Keratinocyte (primary cell): ENCODE measurements around the gene LRRC7. TPM values are rescaled to one million over a fixed set of nuclear protein-coding genes. Genes with fewer than 3 reads are reported as not detected.

ENCODE experiments used
- DNase-seq: peaks from one replicate; pipeline ENCODE4 v3.0.0-alpha.2; 2011; ENCODE audit warnings: low read depth, missing footprints, low spot score
- FAIRE-seq: peaks from 2 replicates; lab custom pipeline; 2011; peaks lifted over from hg19 to GRCh38; lab: Jason Lieb, UNC
- H2AFZ ChIP-seq: 2 replicates; pipeline ENCODE4 v1.6.0; 2012; ENCODE audit warnings: low read length, control low read depth, inconsistent platforms; ENCODE audit not compliant: control insufficient read depth
- H3K27ac ChIP-seq: 2 replicates; pipeline ENCODE4 v1.5.1; 2011; ENCODE audit warnings: low read length; ENCODE audit not compliant: control insufficient read depth, insufficient read depth
- H3K27me3 ChIP-seq: 3 replicates; pipeline ENCODE4 v1.6.0; 2011; ENCODE audit warnings: low read length; ENCODE audit not compliant: control insufficient read depth, insufficient read depth; ENCODE audit errors: extremely low read depth
- H3K36me3 ChIP-seq, 2 experiments: 2 replicates in 1 of 2; 3 replicates in 1 of 2; pipeline ENCODE4 v1.5.1; 2011; ENCODE audit warnings: low read length in 2 of 2, mild to moderate bottlenecking in 1 of 2; ENCODE audit not compliant: control insufficient read depth in 2 of 2, insufficient read depth in 2 of 2; ENCODE audit errors: extremely low read depth in 1 of 2
- H3K4me1 ChIP-seq: 3 replicates; pipeline ENCODE4 v1.5.1; 2011; ENCODE audit warnings: low read length; ENCODE audit not compliant: control insufficient read depth, insufficient read depth; ENCODE audit errors: extremely low read depth
- H3K4me2 ChIP-seq: 3 replicates; pipeline ENCODE4 v1.6.0; 2011; ENCODE audit warnings: low read depth, low read length; ENCODE audit not compliant: control insufficient read depth, insufficient read depth; ENCODE audit errors: extremely low read depth
- H3K4me3 ChIP-seq, 3 experiments: fragments of 200-600 bp in 1 of 3; sonication (generic) in 1 of 3; 2 replicates in 2 of 3; 3 replicates in 1 of 3; pipeline ENCODE4 v1.5.1; 2011 to 2016; ENCODE audit warnings: low read length in 3 of 3, mild to moderate bottlenecking in 3 of 3, control low read depth in 2 of 3, inconsistent platforms in 1 of 3, low read depth in 1 of 3, mixed read lengths in 1 of 3, mixed run types in 1 of 3, moderate library complexity in 1 of 3; ENCODE audit not compliant: control insufficient read depth in 2 of 3, insufficient read depth in 2 of 3; ENCODE audit errors: extremely low read depth in 1 of 3
- H3K79me2 ChIP-seq: 2 replicates; pipeline ENCODE4 v1.6.0; 2012; ENCODE audit warnings: low read length; ENCODE audit not compliant: control insufficient read depth, insufficient read depth
- H3K9ac ChIP-seq: 3 replicates; pipeline ENCODE4 v1.6.0; 2011; ENCODE audit warnings: low read length; ENCODE audit not compliant: control insufficient read depth, insufficient read depth; ENCODE audit errors: extremely low read depth
- H3K9me1 ChIP-seq: 3 replicates; pipeline ENCODE4 v1.6.0; 2011; ENCODE audit warnings: low read length; ENCODE audit not compliant: control insufficient read depth, insufficient read depth; ENCODE audit errors: extremely low read depth
- H3K9me3 ChIP-seq: 2 replicates; pipeline ENCODE4 v1.5.1; 2012; ENCODE audit warnings: low read depth, low read length; ENCODE audit not compliant: control insufficient read depth
- H4K20me1 ChIP-seq: 3 replicates; pipeline ENCODE4 v1.6.0; 2011; ENCODE audit warnings: low read length; ENCODE audit not compliant: control insufficient read depth, insufficient read depth; ENCODE audit errors: extremely low read depth
- CTCF ChIP-seq, 3 experiments: IDR thresholded peaks in 1 of 3; conservative IDR thresholded peaks in 1 of 3; optimal IDR thresholded peaks in 1 of 3; 2 replicates in 2 of 3; 3 replicates in 1 of 3; pipeline versions ENCODE3 to v1.5.1; 2011; ENCODE audit warnings: low read length in 3 of 3, mild to moderate bottlenecking in 3 of 3, moderate library complexity in 2 of 3, control low read depth in 1 of 3, inconsistent platforms in 1 of 3; ENCODE audit not compliant: insufficient read depth in 2 of 3; ENCODE audit errors: extremely low read depth in 1 of 3
- EZH2 ChIP-seq: IDR thresholded peaks from one replicate; pipeline ENCODE4 v1.6.1; 2012; ENCODE audit warnings: inconsistent platforms, mild to moderate bottlenecking, low read length, moderate library complexity
- dilution Hi-C: fragments of 300-500 bp; cut with MboI; formaldehyde crosslinking; loops from one replicate; pipeline ENCODE4 v1.7.0; 2020; ENCODE audit warnings: low sequenced_read_pairs; ENCODE audit not compliant: extremely low pct_ligation_motif_present
- polyA plus RNA-seq, 5 experiments: library from polyadenylated mRNA; depleted of rRNA in 3 of 5; stranded (reverse) in 3 of 5; stranded (forward) in 1 of 5; unstranded in 1 of 5; fragments of >200 nt; gene quantifications; 1 replicate in 1 of 5; 2 replicates in 3 of 5; 3 replicates in 1 of 5; pipeline versions ENCODE4 v1.2.1 to v1.2.3, GENCODE V29; 2011 to 2012; ENCODE audit warnings: missing spikeins in 2 of 5, low read depth in 1 of 5, low replicate concordance in 1 of 5

The LRRC7 gene
- polyA plus RNA-seq, 1 donor (not counting 4 experiments of a cell fraction or from before 2014, with no cell fraction given) = 0.28 TPM

DNA sequence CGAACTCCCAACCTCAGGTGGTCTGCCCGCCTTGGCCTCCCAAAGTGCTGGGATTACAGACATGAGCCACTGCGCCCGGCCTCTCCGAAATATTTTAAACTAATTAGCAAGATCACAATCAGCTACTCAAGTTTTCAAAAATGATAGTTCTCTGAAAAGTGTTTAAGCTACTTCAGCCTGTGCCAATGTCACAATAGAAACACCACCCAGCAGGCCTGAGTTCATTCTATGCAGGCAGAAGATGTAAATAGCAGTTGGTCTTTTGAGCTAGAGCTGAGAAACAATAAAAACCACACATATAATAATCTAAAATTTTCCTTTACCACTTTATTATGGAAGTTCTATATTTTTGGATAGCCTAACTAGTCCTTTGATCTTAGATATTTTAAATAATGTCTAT, 541.5 kb downstream of the LRRC7 start:
- no peak for TF ChIP-seq CTCF (optimal IDR thresholded peaks at IDR 0.05 in 1 of 3, IDR thresholded peaks at IDR 0.05 in 1 of 3, conservative IDR thresholded peaks at IDR 0.05 in 1 of 3; ENCODE audit: extremely low read depth in 1 of 3, insufficient read depth in 2 of 3, low read length in 3 of 3)
- no peak for TF ChIP-seq EZH2
- H3K4me3 ChIP-seq = no peak overlapping the region
- DNase-seq (no peak), FAIRE-seq (no peak)
- dilution Hi-C loops = no loop called here
- H3K27me3 ChIP-seq = no peaks in the 10 kb centered on the region
- no peak overlapping the region for H3K27ac ChIP-seq
- no peaks in the 10 kb centered on the region for H3K9me3 ChIP-seq
- H3K36me3 ChIP-seq = no peaks in the 10 kb centered on the region
- H4K20me1 ChIP-seq = no peaks in the 10 kb centered on the region
- H3K9ac ChIP-seq = no peak overlapping the region
- H3K4me2 ChIP-seq = no peak overlapping the region
- H2AFZ ChIP-seq = no peak overlapping the region
- H3K79me2 ChIP-seq = no peaks in the 10 kb centered on the region
- no peaks in the 10 kb centered on the region for H3K9me1 ChIP-seq
- H3K4me1 ChIP-seq = no peaks in the 10 kb centered on the region

DNA sequence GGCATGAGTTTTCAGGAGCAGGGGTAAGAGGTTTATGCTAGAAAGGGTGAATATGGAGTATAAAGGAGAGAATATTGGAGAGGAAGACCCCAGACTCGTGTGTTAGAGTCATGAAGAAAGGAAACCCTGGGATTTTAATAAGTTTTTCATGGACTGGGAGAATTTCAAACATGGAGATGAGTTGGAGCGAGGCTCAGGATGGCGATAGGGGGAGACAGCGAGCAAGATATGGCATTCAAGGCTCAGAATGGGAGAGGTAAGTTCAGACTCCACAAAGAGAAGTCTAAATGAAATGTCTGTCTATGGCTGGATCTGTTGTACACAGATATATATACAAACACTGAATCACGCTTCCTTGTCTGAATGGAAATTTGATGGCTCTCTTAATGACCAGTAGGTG, 545.1 kb downstream of the LRRC7 start:
- no peak for FAIRE-seq

More for the DNA sequence above, 545.1 kb downstream of the LRRC7 start:
- no peak for DNase-seq
- Histone ChIP-seq H3K27me3 (no peaks in the 10 kb centered on the region), H3K9ac (no peak overlapping the region), H3K9me3 (no peaks in the 10 kb centered on the region), H3K4me1 (no peaks in the 10 kb centered on the region), H3K9me1 (no peaks in the 10 kb centered on the region), H3K4me2 (no peak overlapping the region), H3K27ac (no peak overlapping the region), H2AFZ (no peak overlapping the region), H4K20me1 (no peaks in the 10 kb centered on the region), H3K4me3 (no peak overlapping the region), H3K36me3 (no peaks in the 10 kb centered on the region), H3K79me2 (no peaks in the 10 kb centered on the region)
- dilution Hi-C loops = no loop called here
- TF ChIP-seq EZH2 = no peak
- peak in 2 of 3 experiments; percentile 17 to 45 for TF ChIP-seq CTCF (optimal IDR thresholded peaks at IDR 0.05 in 1 of 3, IDR thresholded peaks at IDR 0.05 in 1 of 3, conservative IDR thresholded peaks at IDR 0.05 in 1 of 3; ENCODE audit: extremely low read depth in 1 of 3, insufficient read depth in 2 of 3, low read length in 3 of 3)
